Osteocyte (in vitro differentiated cells): ENCODE measurements around the gene CLEC3B. TPM values are rescaled to one million over a fixed set of nuclear protein-coding genes. Genes with fewer than 3 reads are reported as not detected.

Source experiments
- DNase-seq: peaks from one replicate; pipeline ENCODE4 v3.0.0; 2021; ENCODE audit warnings: mixed read lengths; ENCODE audit not compliant: unreplicated experiment; ENCODE audit errors: extremely low spot score
- H3K27ac Mint-ChIP-seq: one replicate; pipeline ENCODE4 v1.8.0; 2021; ENCODE audit warnings: mild to moderate bottlenecking, mixed read lengths; ENCODE audit not compliant: unreplicated experiment
- H3K27me3 Mint-ChIP-seq: one replicate; pipeline ENCODE4 v1.8.0; 2021; ENCODE audit warnings: mixed read lengths; ENCODE audit not compliant: unreplicated experiment
- H3K36me3 Mint-ChIP-seq: one replicate; pipeline ENCODE4 v1.8.0; 2021; ENCODE audit warnings: mixed read lengths; ENCODE audit not compliant: unreplicated experiment
- H3K4me1 Mint-ChIP-seq: one replicate; pipeline ENCODE4 v1.8.0; 2021; ENCODE audit warnings: mixed read lengths; ENCODE audit not compliant: unreplicated experiment
- H3K4me3 Mint-ChIP-seq: one replicate; pipeline ENCODE4 v1.8.0; 2021; ENCODE audit warnings: mild to moderate bottlenecking, moderate library complexity, mixed read lengths; ENCODE audit not compliant: unreplicated experiment
- H3K9me3 Mint-ChIP-seq: one replicate; pipeline ENCODE4 v1.8.0; 2021; ENCODE audit warnings: mixed read lengths; ENCODE audit not compliant: unreplicated experiment
- long read RNA-seq: library from polyadenylated mRNA; unstranded; transcript quantifications from one replicate; pipeline ENCODE4 v2.0.0, GENCODE V29; 2021
- total RNA-seq: library from RNA; stranded (reverse); gene quantifications from 2 replicates; pipeline ENCODE4 v1.2.1, GENCODE V29; 2021
- TF ChIP-seq, protein P1 (sequence below): fragments of 200-600 bp; sonication (generic); IDR thresholded peaks from 2 replicates; pipeline ENCODE4 v1.5.0; 2021; ENCODE audit warnings: antibody characterized with exemption, mild to moderate bottlenecking, moderate library complexity

The CLEC3B gene
- 166 and 181 TPM in 2 replicates for total RNA-seq
- long read RNA-seq, partial matches to known transcripts, result 0 of 5 reads
- long read RNA-seq, other reads (novel, unspliced or antisense), result 5 of 5 reads

DNA sequence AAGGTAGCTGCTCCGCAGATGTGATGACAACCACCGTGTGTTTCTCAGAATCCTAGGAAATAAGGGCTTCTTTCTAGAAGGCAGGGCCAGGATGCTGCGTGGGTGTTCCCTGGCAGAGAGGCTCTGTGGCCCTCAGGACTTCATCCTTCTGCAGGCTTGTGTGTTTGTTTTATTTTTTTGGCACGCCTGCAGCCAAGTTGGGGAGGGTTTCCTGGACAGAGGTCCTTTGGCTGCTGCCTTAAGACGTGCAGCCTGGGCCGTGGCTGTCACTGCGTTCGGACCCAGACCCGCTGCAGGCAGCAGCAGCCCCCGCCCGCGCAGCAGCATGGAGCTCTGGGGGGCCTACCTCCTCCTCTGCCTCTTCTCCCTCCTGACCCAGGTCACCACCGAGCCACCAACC, at the start of gene CLEC3B:
CLEC3B (plus strand) TSS at position 266 of the 400 bp plus-strand sequence; CDS start at position 326, 60 bp downstream.
- DNase-seq, result no peak
- Mint-ChIP-seq H3K4me3 (peak within 1 kb of the TSS; percentile 76), H3K4me1 (peaks cover 79% of the 10 kb centered on the region), H3K27ac (peak within 1 kb of the TSS; percentile 97), H3K36me3 (no peaks in the 10 kb centered on the region), H3K9me3 (no peaks in the 10 kb centered on the region), H3K27me3 (no peaks in the 10 kb centered on the region)
- TF ChIP-seq, protein P1, sequence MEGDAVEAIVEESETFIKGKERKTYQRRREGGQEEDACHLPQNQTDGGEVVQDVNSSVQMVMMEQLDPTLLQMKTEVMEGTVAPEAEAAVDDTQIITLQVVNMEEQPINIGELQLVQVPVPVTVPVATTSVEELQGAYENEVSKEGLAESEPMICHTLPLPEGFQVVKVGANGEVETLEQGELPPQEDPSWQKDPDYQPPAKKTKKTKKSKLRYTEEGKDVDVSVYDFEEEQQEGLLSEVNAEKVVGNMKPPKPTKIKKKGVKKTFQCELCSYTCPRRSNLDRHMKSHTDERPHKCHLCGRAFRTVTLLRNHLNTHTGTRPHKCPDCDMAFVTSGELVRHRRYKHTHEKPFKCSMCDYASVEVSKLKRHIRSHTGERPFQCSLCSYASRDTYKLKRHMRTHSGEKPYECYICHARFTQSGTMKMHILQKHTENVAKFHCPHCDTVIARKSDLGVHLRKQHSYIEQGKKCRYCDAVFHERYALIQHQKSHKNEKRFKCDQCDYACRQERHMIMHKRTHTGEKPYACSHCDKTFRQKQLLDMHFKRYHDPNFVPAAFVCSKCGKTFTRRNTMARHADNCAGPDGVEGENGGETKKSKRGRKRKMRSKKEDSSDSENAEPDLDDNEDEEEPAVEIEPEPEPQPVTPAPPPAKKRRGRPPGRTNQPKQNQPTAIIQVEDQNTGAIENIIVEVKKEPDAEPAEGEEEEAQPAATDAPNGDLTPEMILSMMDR, result no peak

DNA sequence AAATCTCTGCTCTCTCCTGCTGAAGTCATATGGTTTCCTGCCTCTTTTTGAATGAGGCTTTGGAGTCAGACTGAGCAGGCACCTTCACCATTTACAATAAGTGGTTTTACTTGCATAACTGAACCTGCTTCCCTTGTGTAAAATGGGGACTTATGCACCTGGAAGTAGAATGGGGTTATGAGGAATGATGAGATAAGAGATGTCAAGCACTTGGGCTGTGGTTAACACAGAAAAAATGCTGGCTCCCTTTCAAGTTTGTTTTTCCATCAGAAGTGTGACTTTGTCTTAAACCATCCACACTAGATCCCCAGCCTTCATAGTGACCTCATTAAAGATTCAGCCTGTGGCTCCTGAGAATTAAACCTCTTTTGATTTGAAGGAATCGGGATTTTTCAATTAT, 44.9 kb upstream of the CLEC3B start:
- Mint-ChIP-seq H3K27me3 (no peaks in the 10 kb centered on the region), H3K36me3 (peaks cover 9% of the 10 kb centered on the region), H3K9me3 (no peaks in the 10 kb centered on the region), H3K4me1 (peaks cover 41% of the 10 kb centered on the region), H3K4me3 (no peak overlapping the region), H3K27ac (no peak overlapping the region)
- TF ChIP-seq, protein P1, result no peak
- DNase-seq, result no peak

GRCh38 chr3:44981751-44982150, 44.4 kb upstream of the CLEC3B start:
- no peaks in the 10 kb centered on the region for H3K9me3 Mint-ChIP-seq
- H3K27ac Mint-ChIP-seq, result no peak overlapping the region
- peaks cover 40% of the 10 kb centered on the region for H3K4me1 Mint-ChIP-seq
- TF ChIP-seq, protein P1, result no peak
- peaks cover 9% of the 10 kb centered on the region for H3K36me3 Mint-ChIP-seq
- no peak overlapping the region for H3K4me3 Mint-ChIP-seq
- DNase-seq, result no peak
- H3K27me3 Mint-ChIP-seq, result no peaks in the 10 kb centered on the region

GRCh38 chr3:44982817-44983216, 43.3 kb upstream of the CLEC3B start:
- no peak for DNase-seq
- Mint-ChIP-seq H3K4me3 (no peak overlapping the region), H3K4me1 (peaks cover 31% of the 10 kb centered on the region), H3K27me3 (no peaks in the 10 kb centered on the region), H3K9me3 (no peaks in the 10 kb centered on the region), H3K27ac (peak overlapping the region; percentile 34), H3K36me3 (peaks cover 12% of the 10 kb centered on the region)
- TF ChIP-seq, protein P1, result no peak

DNA sequence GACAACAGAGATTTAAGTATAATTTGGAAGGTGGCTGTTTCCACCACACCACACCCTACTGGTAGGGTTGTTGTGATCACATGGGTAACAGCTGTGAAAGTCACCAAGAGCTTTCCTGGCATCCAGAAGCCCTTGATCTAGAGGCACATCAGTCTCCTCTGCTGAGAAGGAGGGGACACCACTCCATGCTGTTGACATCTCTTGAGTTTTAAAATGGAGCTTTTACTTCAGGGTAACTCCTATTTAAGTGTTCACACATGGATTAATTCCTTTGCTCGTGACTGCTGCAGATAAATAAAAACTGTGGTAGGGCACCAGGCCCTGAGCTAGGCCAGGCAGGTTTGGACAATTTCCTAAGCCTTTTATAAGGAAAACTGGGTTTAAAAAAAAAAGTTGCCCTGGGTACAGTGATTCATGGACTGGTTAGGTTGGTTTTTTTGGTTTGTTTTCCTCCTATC, 42.6 kb upstream of the CLEC3B start:
- peaks cover 27% of the 10 kb centered on the region for H3K4me1 Mint-ChIP-seq
- no peak for DNase-seq
- peaks cover 12% of the 10 kb centered on the region for H3K36me3 Mint-ChIP-seq
- no peak overlapping the region for H3K4me3 Mint-ChIP-seq
- TF ChIP-seq, protein P1, result no peak
- no peaks in the 10 kb centered on the region for H3K9me3 Mint-ChIP-seq
- H3K27ac Mint-ChIP-seq, result peak overlapping the region; percentile 34
- H3K27me3 Mint-ChIP-seq, result no peaks in the 10 kb centered on the region
